Upper lobe of right lung (tissue), 1 donor: Measurements from ENCODE around the gene PCSK2. TPM values are rescaled to one million over a fixed set of nuclear protein-coding genes. Genes with fewer than 3 reads are reported as not detected.
A peak's percentile ranks its signal among the peaks of the same experiment; 100 is the strongest.

ENCODE experiments used
- ATAC-seq: fragments of 200-7000 bp; cut with Tn5 transposase; one replicate; pipeline ENCODE4 v1.9.1; 2020; ENCODE audit warnings: mild to moderate bottlenecking, moderate library complexity
- DNase-seq: peaks from one replicate; pipeline ENCODE4 v3.0.0-alpha.2; 2020
- H3K27ac ChIP-seq: fragments of 200-600 bp; one replicate; pipeline ENCODE4 v1.8.0; 2022
- H3K27me3 ChIP-seq: fragments of 200-600 bp; one replicate; pipeline ENCODE4 v1.8.0; 2022; ENCODE audit warnings: mild to moderate bottlenecking
- H3K36me3 ChIP-seq: fragments of 200-600 bp; one replicate; pipeline ENCODE4 v1.8.0; 2022
- H3K4me1 ChIP-seq: fragments of 200-600 bp; one replicate; pipeline ENCODE4 v1.8.0; 2022
- H3K4me3 ChIP-seq: fragments of 200-600 bp; one replicate; pipeline ENCODE4 v1.8.0; 2022; ENCODE audit warnings: mild to moderate bottlenecking
- H3K9me3 ChIP-seq: fragments of 200-600 bp; one replicate; pipeline ENCODE4 v1.8.0; 2022
- CTCF ChIP-seq: fragments of 200-600 bp; IDR thresholded peaks from one replicate; pipeline ENCODE4 v1.8.0; 2022; ENCODE audit warnings: antibody characterized with exemption
- intact Hi-C: fragments of 100-400 bp; cut with DNase I; formaldehyde crosslinking; loops from one replicate; pipeline ENCODE4 v1.11.0; 2022
- total RNA-seq: library from RNA; stranded (reverse); fragmentation: NEBNext Ultra II Directional; extraction: Animal tissue kit (Norgen Biotek cat#: 25700); gene quantifications from one replicate; pipeline ENCODE4 v1.2.1, GENCODE V29; 2021
- donor health status: DM: no; HTN: yes; CAD: no; lungs with severe emphysema.

PCSK2 gene
- total RNA-seq, 1 donor from 2014 or later, result 17.7 TPM

- TF ChIP-seq CTCF, result no peak
- H3K9me3 ChIP-seq, result no peaks in the 10 kb centered on the region
- ATAC-seq (no peak), DNase-seq (no peak)
- H3K27ac ChIP-seq, result no peak overlapping the region
- no peaks in the 10 kb centered on the region for H3K4me1 ChIP-seq
- H3K4me3 ChIP-seq, result no peak overlapping the region
- no peaks in the 10 kb centered on the region for H3K27me3 ChIP-seq
- H3K36me3 ChIP-seq, result no peaks in the 10 kb centered on the region
- intact Hi-C loops, result no loop called here
These were observed 116.3 kb downstream of the PCSK2 start for GRCh38 chr20:17343091-17343490.

DNA sequence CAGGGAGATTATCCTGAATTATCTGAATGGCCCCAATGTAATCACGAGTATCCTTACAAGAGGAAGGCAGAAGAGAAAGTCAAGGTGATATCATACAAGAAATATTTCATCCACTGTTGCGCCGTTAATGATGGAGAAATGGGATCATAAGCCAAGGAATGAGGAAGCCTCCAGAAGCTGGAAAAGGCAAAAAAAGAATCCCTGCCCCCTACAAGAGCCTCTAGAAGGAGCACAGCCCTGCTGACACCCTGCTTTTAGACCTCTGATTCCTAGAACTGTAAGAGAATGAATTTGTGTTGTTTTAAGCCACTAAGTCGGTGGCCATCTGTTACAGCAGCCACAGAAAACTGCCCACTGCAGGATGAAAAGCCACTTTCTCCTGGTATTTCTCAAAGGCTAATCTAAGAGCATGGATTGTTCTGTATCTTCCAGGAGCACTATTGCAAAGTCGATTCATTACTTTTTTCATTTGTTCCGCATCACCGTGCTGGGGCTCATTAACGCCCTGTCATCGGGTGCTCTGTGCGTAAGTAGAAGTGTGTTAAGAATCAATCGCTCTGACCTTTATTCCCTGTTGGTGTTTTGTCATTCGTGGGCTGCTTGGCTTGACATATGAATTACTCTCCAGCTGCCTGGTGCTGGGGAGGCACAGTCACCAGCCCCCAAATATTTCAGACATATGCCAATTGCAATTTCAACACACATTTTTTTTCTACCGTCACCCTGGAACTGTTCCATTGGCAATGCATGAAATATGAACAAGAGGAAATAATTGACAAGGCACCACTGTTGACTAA lies 117.0 kb downstream of the PCSK2 start:
- DNase-seq (no peak), ATAC-seq (peak; percentile 52)
- TF ChIP-seq CTCF, result no peak
- intact Hi-C loops, result no loop called here
- Histone ChIP-seq H3K27me3 (no peaks in the 10 kb centered on the region), H3K36me3 (no peaks in the 10 kb centered on the region), H3K9me3 (no peaks in the 10 kb centered on the region), H3K4me3 (no peak overlapping the region), H3K4me1 (no peaks in the 10 kb centered on the region), H3K27ac (no peak overlapping the region)

- Histone ChIP-seq H3K27me3 (no peaks in the 10 kb centered on the region), H3K4me3 (no peak overlapping the region), H3K36me3 (no peaks in the 10 kb centered on the region), H3K27ac (no peak overlapping the region), H3K4me1 (no peaks in the 10 kb centered on the region), H3K9me3 (no peaks in the 10 kb centered on the region)
- no peak for DNase-seq
- intact Hi-C loops, result no loop called here
- no peak for ATAC-seq
- no peak for TF ChIP-seq CTCF
These were observed 118.0 kb downstream of the PCSK2 start for GRCh38 chr20:17344790-17345189.

GRCh38 chr20:17345321-17345720 lies 118.5 kb downstream of the PCSK2 start:
- no peak for TF ChIP-seq CTCF
- Histone ChIP-seq H3K36me3 (no peaks in the 10 kb centered on the region), H3K4me3 (no peak overlapping the region), H3K27ac (no peak overlapping the region), H3K27me3 (no peaks in the 10 kb centered on the region), H3K4me1 (no peaks in the 10 kb centered on the region), H3K9me3 (no peaks in the 10 kb centered on the region)
- intact Hi-C loops, result no loop called here
- ATAC-seq (no peak), DNase-seq (no peak)

DNA sequence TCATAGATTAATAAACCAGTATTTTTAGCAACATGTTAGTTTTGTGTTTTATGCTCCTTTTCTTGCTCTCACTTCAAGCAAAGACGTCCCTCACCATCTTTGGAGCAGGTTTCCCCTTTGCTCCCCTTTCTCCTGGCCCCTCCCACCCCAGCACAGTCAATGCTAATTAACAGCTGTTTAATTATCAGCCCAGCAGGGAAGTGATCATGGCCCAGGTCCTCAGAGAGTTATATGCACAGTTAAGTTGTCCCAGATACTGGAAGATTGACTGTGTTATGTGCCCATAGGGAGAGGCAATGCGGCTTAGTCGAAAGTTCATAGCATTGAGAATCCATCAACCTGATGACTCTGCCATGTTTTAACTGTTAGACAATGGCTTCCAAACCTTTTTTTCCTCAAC lies 123.5 kb downstream of the PCSK2 start:
- no peak for DNase-seq
- Histone ChIP-seq H3K36me3 (no peaks in the 10 kb centered on the region), H3K9me3 (no peaks in the 10 kb centered on the region), H3K4me1 (no peaks in the 10 kb centered on the region), H3K27me3 (no peaks in the 10 kb centered on the region), H3K4me3 (no peak overlapping the region), H3K27ac (no peak overlapping the region)
- no peak for TF ChIP-seq CTCF
- ATAC-seq, result no peak
- intact Hi-C loops, result no loop called here
